A204.1 (cell line): ENCODE results near the gene SPANXN3.
"Not testable (repeated sequence)": the region's sequence is repeated elsewhere in the genome, so short reads cannot be mapped to it uniquely, and the experiment has no call there.

Source experiments
- FAIRE-seq: peaks from 2 replicates; lab custom pipeline; 2012; peaks lifted over from hg19 to GRCh38; lab: Jason Lieb, UNC

Gene SPANXN3, protein sequence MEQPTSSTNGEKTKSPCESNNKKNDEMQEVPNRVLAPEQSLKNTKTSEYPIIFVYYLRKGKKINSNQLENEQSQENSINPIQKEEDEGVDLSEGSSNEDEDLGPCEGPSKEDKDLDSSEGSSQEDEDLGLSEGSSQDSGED

DNA sequence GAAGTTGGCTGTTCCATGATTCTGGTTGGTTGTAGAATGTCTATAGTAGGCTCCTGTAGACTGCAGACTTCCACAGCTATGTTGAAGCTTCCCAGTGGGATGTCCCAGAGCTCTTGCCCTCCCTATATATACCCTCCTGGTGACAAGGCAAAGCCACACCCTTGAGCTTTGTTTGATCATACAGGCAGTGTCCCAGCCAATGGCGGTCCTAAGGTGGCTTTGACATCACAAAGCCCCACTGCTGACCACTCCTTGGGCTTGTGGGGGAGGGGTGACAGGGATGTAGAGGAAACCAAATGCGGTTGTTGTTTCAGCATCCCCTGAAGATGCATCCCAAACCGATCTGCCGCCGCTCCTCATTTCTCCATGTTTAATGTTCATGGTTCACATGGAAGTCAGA, at the start of gene SPANXN3:
Gene SPANXN3 (minus strand): TSS at position 101 of the 400 bp plus-strand sequence. CDS start 84 bp downstream, at position 17.
- FAIRE-seq: not testable (repeated sequence)

DNA sequence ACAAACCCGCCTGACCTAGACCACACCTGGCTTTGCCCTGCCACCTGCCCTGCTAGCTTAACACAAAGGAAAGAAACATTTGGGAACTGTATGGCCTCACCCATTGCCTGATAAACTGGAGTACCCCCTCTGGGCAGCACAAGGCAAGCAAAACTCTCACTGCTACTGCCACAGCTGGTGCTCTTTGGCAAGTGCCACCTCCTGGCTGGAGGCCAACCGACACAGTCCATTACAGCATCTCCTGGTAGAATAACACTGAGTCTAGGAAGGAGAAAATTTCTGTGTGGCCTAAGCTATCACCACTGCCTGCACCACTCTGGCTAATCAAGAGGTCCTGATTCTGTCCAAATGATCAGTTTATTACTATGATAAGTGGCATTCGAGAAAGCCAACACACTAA, 18.9 kb upstream of the SPANXN3 start:
- no peak for FAIRE-seq

DNA sequence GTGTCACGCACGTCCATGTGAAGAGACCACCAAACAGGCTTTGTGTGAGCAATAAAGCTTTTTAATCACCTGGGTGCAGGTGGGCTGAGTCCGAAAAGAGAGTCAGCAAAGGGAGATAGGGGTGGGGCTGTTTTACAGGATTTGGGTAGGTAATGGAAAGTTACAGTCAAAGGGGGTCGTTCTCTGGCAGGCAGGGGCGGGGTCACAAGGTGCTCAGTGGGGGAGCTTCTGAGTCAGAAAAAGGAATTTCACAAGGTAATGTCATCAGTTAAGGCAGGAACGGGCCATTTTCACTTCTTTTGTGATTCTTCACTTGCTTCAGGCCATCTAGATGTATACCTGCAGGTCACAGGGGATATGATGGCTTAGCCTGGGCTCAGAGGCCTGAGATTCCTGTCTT, 15.1 kb downstream of the SPANXN3 start:
- FAIRE-seq: not testable (repeated sequence)

DNA sequence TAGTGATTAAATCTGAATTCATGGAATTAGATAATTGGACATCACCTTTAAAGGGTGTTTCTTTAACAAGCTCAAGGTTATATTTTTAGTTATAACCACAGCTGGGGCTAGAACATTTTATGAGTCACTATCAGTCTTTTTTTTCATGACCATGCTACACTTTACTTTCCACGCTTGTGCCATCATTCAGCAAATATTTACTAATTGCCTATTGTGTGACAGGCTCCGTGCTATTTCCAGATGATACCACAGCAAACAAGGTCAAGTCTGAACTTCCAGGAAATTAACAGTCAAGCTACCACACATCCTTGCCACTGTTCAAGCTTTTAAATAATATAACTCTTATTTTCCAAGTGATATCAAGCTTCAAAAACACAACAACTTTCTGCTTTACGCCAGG, 16.5 kb downstream of the SPANXN3 start:
- FAIRE-seq: no peak

DNA sequence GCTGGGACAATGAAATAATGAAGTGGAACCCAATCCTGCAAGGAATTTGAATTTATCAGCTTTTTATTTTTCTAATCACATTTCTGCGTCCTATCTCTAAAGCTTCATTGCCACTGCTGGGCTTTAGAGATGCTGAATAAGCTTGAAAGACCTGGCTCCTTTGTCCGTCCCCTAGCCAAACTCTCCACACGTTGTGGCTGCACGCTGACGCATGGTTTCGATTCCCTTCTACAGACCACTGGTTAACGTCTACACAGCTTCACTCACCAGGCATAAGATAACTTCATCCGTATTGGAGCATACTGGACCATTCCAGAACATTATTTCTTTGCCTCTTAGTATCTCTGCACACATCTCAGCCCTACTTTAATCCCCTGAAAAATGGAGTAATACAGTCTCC, 31.2 kb downstream of the SPANXN3 start:
- FAIRE-seq: no peak

DNA sequence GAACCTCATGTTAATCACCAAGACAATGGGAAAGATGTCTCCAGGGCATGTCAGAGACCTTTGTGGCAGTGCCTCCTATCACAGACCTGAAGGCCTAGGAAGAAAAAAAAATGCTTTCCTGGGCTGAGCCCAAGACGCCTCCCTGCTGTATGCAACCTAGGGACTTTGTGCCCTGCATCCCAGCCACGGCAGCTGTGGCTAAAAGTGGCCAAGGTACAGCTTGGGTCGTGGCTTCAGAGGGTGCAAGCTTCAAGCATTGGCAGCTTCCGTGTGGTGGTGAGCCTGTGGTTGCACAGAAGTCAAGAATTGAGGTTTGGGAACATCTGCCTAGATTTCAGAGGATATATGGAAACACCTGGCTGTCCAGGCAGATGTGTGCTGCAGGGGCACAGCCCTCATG, 40.5 kb downstream of the SPANXN3 start:
- no peak for FAIRE-seq

DNA sequence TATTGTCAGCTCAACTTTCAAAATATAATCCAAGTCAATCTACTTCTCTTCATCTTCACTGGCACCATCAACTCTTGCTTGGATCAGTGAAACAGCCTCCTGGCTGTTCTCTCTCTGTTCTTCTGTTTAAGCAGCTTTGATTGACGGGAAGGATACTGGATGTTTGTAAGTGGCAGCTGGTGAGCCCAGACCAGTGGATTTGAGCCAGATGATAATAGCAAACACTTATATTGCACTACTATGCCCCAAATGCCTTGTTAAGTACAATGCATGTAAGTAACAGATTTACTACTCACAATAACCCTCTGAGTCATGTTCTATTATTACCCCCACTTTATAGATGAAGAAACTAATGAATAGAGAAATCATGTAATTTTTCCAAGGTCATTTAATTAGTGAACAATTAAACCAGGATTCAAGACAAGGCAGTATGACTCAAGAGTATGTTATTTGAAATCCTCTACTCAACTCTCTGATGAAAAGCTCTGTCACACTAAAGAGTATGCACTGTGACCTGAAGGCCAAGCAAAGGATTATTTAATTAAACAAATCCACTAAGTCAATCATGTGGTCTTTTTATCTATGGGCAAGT, 44.8 kb downstream of the SPANXN3 start:
- no peak for FAIRE-seq

DNA sequence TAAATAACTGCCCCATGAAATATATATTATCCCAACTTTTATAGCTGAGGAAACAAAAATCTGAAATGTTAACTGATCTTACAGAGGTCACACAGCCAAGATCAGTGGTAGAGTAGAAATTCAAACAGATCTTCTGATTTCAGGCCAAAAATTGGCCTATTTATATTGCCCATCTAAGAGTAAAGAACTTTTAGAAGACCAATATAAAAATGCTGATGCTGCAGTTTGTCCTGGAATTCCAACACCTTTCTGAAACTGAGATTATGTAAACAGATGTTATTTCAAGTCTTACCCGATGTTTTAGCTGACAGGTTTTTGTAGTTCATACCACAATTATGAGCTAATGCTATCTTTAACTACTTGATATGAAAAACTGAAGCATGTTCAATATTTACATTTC, 51.1 kb downstream of the SPANXN3 start:
- FAIRE-seq: no peak

DNA sequence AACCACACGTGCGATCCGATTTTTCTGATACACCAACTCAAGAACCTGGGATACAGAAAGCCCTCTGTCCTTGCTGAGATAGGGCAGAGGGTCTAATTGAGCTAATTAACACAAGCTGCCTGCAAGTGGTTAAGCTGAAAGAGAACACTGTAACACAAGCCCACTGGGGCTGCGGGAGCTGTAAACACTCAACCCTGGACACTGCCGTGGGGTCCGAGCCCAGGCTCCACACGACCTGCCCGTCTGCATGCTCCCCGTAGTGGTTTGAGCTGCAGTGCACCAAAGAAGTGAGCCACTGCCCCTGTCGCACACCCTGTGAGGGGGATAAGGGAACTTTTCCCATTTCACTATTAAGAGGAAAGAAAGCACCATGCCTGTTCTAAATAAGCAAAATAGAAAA, 54.6 kb downstream of the SPANXN3 start:
- FAIRE-seq: no peak

DNA sequence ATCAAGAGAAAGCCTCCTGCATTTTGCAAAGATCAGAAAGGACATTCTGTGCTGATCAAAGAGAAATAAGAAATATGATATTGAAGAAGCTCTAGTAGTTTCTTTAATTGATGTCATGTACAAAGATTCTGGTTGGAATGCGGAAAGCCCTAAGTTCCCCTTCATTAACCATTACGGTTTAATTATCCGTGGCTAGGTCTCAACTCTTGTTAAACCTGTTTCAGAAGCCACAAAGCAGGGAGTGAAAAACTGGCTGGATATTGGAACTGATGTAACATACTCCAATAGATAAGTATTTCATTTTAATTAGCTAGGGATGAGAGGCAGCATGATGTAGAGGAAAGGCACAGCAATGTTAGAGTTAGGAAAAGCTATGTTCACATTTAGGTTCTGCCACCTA, 55.7 kb downstream of the SPANXN3 start:
- FAIRE-seq: no peak
